K562 (cell line): Measurements from ENCODE around the gene RNF43. TPM values are rescaled to one million over a fixed set of nuclear protein-coding genes. Genes with fewer than 3 reads are reported as not detected.
A peak's percentile ranks its signal among the peaks of the same experiment; 100 is the strongest.

Experiments
- ATAC-seq: fragments of 200-7000 bp; cut with Tn5 transposase; 3 replicates; pipeline ENCODE4 v1.9.1; 2020; ENCODE audit warnings: moderate library complexity
- BruUV-seq: library from RNA; stranded (reverse); fragments of 400-500 nt; replicated peaks from 2 replicates; lab custom pipeline; 2021; lab: Mats Ljungman, UMichigan
- CTCF ChIA-PET: fragments of 300-600 bp; formaldehyde crosslinking; extraction: SDS; loops from one replicate; lab custom pipeline; 2021; ENCODE audit warnings: low intra/inter-chr PET ratio; lab: Yijun Ruan, JAX
- POLR2A ChIA-PET: fragments of 300-600, 350-650 bp; sonication (Branson Sonifier 250); formaldehyde crosslinking; extraction: SDS; loops from one replicate; lab custom pipeline; 2021; ENCODE audit warnings: antibody characterized with exemption, inconsistent platforms; lab: Yijun Ruan, JAX
- DNase-seq, 4 experiments: peaks; one replicate each; pipeline versions ENCODE4 v3.0.0 to v3.0.0-alpha.2; 2011 to 2018; ENCODE audit warnings: low spot score in 3 of 4, mixed read lengths in 3 of 4; ENCODE audit errors: extremely low read depth in 1 of 4
- FAIRE-seq: peaks from 2 replicates; lab custom pipeline; 2011; peaks lifted over from hg19 to GRCh38; lab: Jason Lieb, UNC
- H2AFZ ChIP-seq: 2 replicates; pipeline ENCODE4 v1.6.0; 2011; ENCODE audit warnings: low read depth, low read length, control low read depth, inconsistent platforms
- H3K27ac ChIP-seq: fragments of 200-600 bp; 3 replicates; pipeline ENCODE4 v1.8.0; 2011; ENCODE audit warnings: low read depth, mild to moderate bottlenecking, control low read depth, inconsistent platforms, low read length, moderate library complexity, mixed read lengths; ENCODE audit errors: extremely low read depth
- H3K27me3 ChIP-seq, 2 experiments: fragments of 300-600 bp in 1 of 2; 2 replicates in 1 of 2; 3 replicates in 1 of 2; pipeline versions ENCODE4 v1.6.0 to v1.8.0; 2011; ENCODE audit warnings: inconsistent platforms in 2 of 2, low read length in 2 of 2, mild to moderate bottlenecking in 1 of 2, mixed read lengths in 1 of 2, moderate library complexity in 1 of 2; ENCODE audit not compliant: control insufficient read depth in 2 of 2, insufficient read depth in 2 of 2
- H3K36me3 ChIP-seq: fragments of 300-600 bp; 3 replicates; pipeline ENCODE4 v1.8.0; 2011; ENCODE audit warnings: mild to moderate bottlenecking, low read length, inconsistent platforms; ENCODE audit not compliant: control insufficient read depth, insufficient read depth
- H3K4me1 ChIP-seq, 2 experiments: fragments of 200-600 bp in 1 of 2; replicated peaks in 1 of 2; 2 replicates in 1 of 2; 3 replicates in 1 of 2; pipeline versions ENCODE4 v1.5.1 to v1.8.0; 2011; ENCODE audit warnings: inconsistent platforms in 2 of 2, low read length in 2 of 2, mild to moderate bottlenecking in 1 of 2, mixed read lengths in 1 of 2, moderate library complexity in 1 of 2; ENCODE audit not compliant: control insufficient read depth in 2 of 2, insufficient read depth in 2 of 2
- H3K4me2 ChIP-seq: 2 replicates; pipeline ENCODE4 v1.6.1; 2011; ENCODE audit warnings: low read length, control low read depth, inconsistent platforms, mixed read lengths; ENCODE audit not compliant: insufficient read depth
- H3K4me3 ChIP-seq: fragments of 200-600 bp; sonication (generic), shearing (Covaris generic); 2 replicates; pipeline ENCODE4 v1.5.1; 2016; ENCODE audit warnings: control low read depth, inconsistent platforms
- H3K79me2 ChIP-seq: fragments of 200-600 bp; 3 replicates; pipeline ENCODE4 v1.8.0; 2011; ENCODE audit warnings: low read length, inconsistent platforms; ENCODE audit not compliant: control insufficient read depth, insufficient read depth
- H3K9ac ChIP-seq, 2 experiments: 2 replicates each; pipeline versions ENCODE4 v1.6.0 to v1.6.1; 2011; ENCODE audit warnings: low read depth in 2 of 2, low read length in 2 of 2, control low read depth in 1 of 2, inconsistent platforms in 1 of 2, mild to moderate bottlenecking in 1 of 2, mixed read lengths in 1 of 2; ENCODE audit not compliant: insufficient read depth in 1 of 2
- H3K9me1 ChIP-seq: one replicate; pipeline ENCODE4 v1.6.0; 2011; ENCODE audit warnings: inconsistent platforms, mild to moderate bottlenecking, low read length, moderate library complexity; ENCODE audit not compliant: control insufficient read depth, insufficient read depth
- H3K9me3 ChIP-seq: replicated peaks from 2 replicates; pipeline ENCODE4 v1.5.1; 2011; ENCODE audit warnings: low read depth, low read length, inconsistent platforms; ENCODE audit not compliant: control insufficient read depth, insufficient read depth
- H4K20me1 ChIP-seq: replicated peaks from 2 replicates; pipeline ENCODE4 v1.6.1; 2011; ENCODE audit warnings: low read length, inconsistent platforms, mixed read lengths; ENCODE audit not compliant: control insufficient read depth, insufficient read depth
- ZBTB40 ChIP-seq, 2 experiments: fragments of 450-650 bp in 1 of 2; sonication (generic) in 1 of 2; formaldehyde crosslinking in 1 of 2; IDR thresholded peaks; 2 replicates each; pipeline versions ENCODE4 v1.7.1 to v1.9.0; 2016 to 2022; ENCODE audit warnings: inconsistent platforms in 1 of 2, mild to moderate bottlenecking in 1 of 2, missing genetic modification reagents in 1 of 2
- ZNF12 ChIP-seq: sonication (generic); formaldehyde crosslinking; IDR thresholded peaks from 2 replicates; pipeline ENCODE4 v1.4.0; 2020; ENCODE audit warnings: mild to moderate bottlenecking, missing genetic modification reagents
- WGBS: fragments of 100-300 bp; shearing (Covaris generic); methylation state at CpG from one replicate; pipeline ENCODE4 v1.1.6; 2016; ENCODE audit warnings: low coverage, mixed read lengths; ENCODE audit not compliant: insufficient coverage; ENCODE audit errors: missing lambda C conversion rate; 5-methylcytosine and 5-hydroxymethylcytosine counted together
- in situ Hi-C: fragments of 300-500 bp; cut with MboI; formaldehyde crosslinking; loops from 4 replicates; pipeline ENCODE4 v1.15.0; 2018; ENCODE audit warnings: inconsistent platforms, mixed read lengths
- intact Hi-C: fragments of 100-400 bp; cut with micrococcal nuclease; formaldehyde crosslinking; loops from 2 replicates; pipeline ENCODE4 v1.14.2; 2022
- polyA plus RNA-seq, 8 experiments: library from polyadenylated mRNA; depleted of rRNA in 4 of 8; stranded (reverse) in 5 of 8; unstranded in 3 of 8; fragments of >200 nt; fragmentation: Nextera tagmentation in 2 of 8; fragmentation: Illumina TruSeq in 1 of 8; extraction: Ambion mirVana in 2 of 8; extraction: Trizol in 1 of 8; gene quantifications; 2 replicates each; pipeline versions ENCODE4 v1.2.1 to v1.2.3, GENCODE V29; 2011 to 2014; ENCODE audit warnings: inconsistent platforms in 1 of 8, missing spikeins in 1 of 8
- total RNA-seq, 7 experiments: library from RNA; depleted of rRNA in 6 of 7; stranded (reverse); fragments of >200 nt in 6 of 7; fragmentation: Illumina TruSeq in 2 of 7; extraction: Trizol in 2 of 7; gene quantifications; 2 replicates each; pipeline versions ENCODE4 v1.2.1 to v1.2.3, GENCODE V29; 2011 to 2021; ENCODE audit warnings: low replicate concordance in 1 of 7

RNF43 gene
- total and polyA plus RNA-seq, 9 of the 15 experiments (the other 6 are each of a cell fraction or from before 2014, with no cell fraction given), result 0.29 to 2.7 (median 1.4) TPM

GRCh38 chr17:58427807-58428206 is 10.5 kb upstream of the RNF43 start:
- no peak for DNase-seq
- POLR2A ChIA-PET, result interaction anchor here (0.6 to 4.4 kb wide), 7 partner anchors 9 to 123 kb away, joined by 3 to 24 read pairs (median 4); partner anchors contain the start of gene RNF43
- intact Hi-C loops, result no loop called here
- no peak overlapping the region for H3K27ac ChIP-seq
- no peaks in the 10 kb centered on the region for H3K9me1 ChIP-seq
- no peak for ATAC-seq
- H3K9ac ChIP-seq, result no peak overlapping the region
- TF ChIP-seq ZBTB40 (IDR thresholded peaks at IDR 0.05) (peak; percentile 93), ZBTB40 (CRISPR knock-in tag; IDR thresholded peaks at IDR 0.05) (peak; percentile 80), ZNF12 (CRISPR knock-in tag) (no peak)
- TF ChIP-seq, all 486 proteins: peak for 1
- no TSS peak for BruUV-seq
- CTCF ChIA-PET, result no interaction called here
- in situ Hi-C loops, result no loop called here
- Histone ChIP-seq H4K20me1 (no peaks in the 10 kb centered on the region), H3K79me2 (no peaks in the 10 kb centered on the region), H3K27me3 (no peaks in the 10 kb centered on the region), H3K36me3 (no peaks in the 10 kb centered on the region), H3K4me2 (peak overlapping the region; percentile 59; the same call in 1 of the 2 replicates), H3K9me3 (no peaks in the 10 kb centered on the region), H3K4me3 (no peak overlapping the region; the same call in 1 of the 2 replicates), H2AFZ (peak overlapping the region; percentile 81), H3K4me1 (peaks cover 0 to 3% of the 10 kb centered on the region in 2 experiments; a peak in 2 of 5 replicates)
- 63% methylated on average over 3 of the region's 3 CpGs for WGBS
- peak; percentile 32 for FAIRE-seq
